ENCODE results near the gene TET1. TPM values are rescaled to one million over a fixed set of nuclear protein-coding genes. Genes with fewer than 3 reads are reported as not detected.

Gene TET1
- total RNA-seq, 6 donors from 2014 or later, result 0.55 to 2.0 (median 1.2) TPM

DNA sequence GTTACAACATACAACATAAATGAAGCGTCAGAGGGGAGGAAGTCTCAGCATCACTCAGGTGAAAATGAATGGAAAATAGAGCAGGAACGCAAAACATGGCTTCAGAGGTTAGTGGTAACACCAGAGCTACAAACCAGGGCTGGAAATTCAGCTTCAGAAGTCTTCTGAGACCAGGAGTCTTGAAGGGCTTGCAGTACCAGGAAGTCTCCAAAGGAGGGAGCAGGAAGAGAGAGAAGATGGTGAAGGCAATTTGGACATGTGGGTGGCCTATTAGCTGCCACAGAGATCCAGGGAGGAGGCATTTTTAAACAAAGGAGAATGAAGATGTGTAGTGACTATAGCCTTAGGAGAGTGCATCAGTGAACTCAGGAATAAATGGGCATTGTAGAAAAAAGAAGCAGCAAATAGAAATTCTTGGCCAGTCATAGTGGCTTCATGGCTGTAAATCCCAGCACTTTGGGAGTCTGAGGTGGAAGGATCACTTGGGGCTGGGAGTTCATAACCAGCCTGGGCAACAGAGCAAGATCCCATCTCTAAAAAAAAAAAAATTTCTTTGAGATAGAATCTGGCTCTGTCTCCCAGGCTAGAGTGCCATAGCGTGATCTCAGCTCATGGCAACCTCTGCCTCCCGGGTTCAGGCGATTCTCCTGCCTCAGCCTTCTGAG lies 9.3 kb upstream of the TET1 start:
- 79 to 81% methylated on average over 5 of the region's 5 CpGs for WGBS, 2 donors
- H3K36me3 ChIP-seq, result no peaks in the 10 kb centered on the region
- H3K4me1 ChIP-seq, result no peaks in the 10 kb centered on the region
- H3K9me3 ChIP-seq, result no peaks in the 10 kb centered on the region
- no peak overlapping the region for H3K27ac ChIP-seq
- no peaks in the 10 kb centered on the region for H3K27me3 ChIP-seq
- ATAC-seq (ENCODE audit: low FRiP score in 2 of 2) (peak; percentile 77 to 89), DNase-seq (peak in 1 of 2 donors; percentile 31)
- H3K4me3 ChIP-seq, result no peak overlapping the region
- TF ChIP-seq, protein P1, sequence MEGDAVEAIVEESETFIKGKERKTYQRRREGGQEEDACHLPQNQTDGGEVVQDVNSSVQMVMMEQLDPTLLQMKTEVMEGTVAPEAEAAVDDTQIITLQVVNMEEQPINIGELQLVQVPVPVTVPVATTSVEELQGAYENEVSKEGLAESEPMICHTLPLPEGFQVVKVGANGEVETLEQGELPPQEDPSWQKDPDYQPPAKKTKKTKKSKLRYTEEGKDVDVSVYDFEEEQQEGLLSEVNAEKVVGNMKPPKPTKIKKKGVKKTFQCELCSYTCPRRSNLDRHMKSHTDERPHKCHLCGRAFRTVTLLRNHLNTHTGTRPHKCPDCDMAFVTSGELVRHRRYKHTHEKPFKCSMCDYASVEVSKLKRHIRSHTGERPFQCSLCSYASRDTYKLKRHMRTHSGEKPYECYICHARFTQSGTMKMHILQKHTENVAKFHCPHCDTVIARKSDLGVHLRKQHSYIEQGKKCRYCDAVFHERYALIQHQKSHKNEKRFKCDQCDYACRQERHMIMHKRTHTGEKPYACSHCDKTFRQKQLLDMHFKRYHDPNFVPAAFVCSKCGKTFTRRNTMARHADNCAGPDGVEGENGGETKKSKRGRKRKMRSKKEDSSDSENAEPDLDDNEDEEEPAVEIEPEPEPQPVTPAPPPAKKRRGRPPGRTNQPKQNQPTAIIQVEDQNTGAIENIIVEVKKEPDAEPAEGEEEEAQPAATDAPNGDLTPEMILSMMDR (IDR thresholded peaks at IDR 0.05), result peak; percentile 47 to 74 (median 69)
- TF ChIP-seq POLR2AphosphoS5 (IDR thresholded peaks at IDR 0.05) (no peak), EP300 (IDR thresholded peaks at IDR 0.05) (no peak), POLR2A (IDR thresholded peaks at IDR 0.05) (no peak)

DNA sequence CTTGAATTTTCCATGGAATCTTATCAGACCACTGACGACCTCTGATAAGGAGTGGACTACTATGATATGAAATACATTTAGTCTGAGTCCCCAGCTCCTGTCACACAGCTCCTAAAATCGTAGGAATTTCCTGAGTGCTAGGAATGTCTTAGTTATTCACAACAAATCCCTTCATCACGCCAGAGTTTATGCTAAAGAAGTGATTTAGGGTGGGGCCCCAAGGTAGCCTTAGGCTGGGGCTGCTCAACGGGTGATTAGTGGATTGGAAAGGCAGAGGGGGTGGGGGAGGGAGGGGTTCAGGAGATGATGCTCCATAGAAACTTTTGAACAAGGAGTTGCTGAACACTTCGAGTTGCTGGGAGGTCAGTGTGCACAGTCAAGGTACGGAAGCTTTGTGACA lies 7.0 kb upstream of the TET1 start:
- H3K27ac ChIP-seq, result no peak overlapping the region
- H3K4me3 ChIP-seq, result no peak overlapping the region
- H3K27me3 ChIP-seq, result no peaks in the 10 kb centered on the region
- DNase-seq (no peak), ATAC-seq (ENCODE audit: low FRiP score in 2 of 2) (no peak)
- TF ChIP-seq EP300 (IDR thresholded peaks at IDR 0.05), result no peak
- TF ChIP-seq POLR2A (IDR thresholded peaks at IDR 0.05), result no peak
- no peak for TF ChIP-seq POLR2AphosphoS5 (IDR thresholded peaks at IDR 0.05)
- TF ChIP-seq, protein P1 (IDR thresholded peaks at IDR 0.05), result no peak
- no peaks in the 10 kb centered on the region for H3K9me3 ChIP-seq
- no peaks in the 10 kb centered on the region for H3K36me3 ChIP-seq
- WGBS, 2 donors, result 51 to 58% methylated on average over 6 of the region's 6 CpGs
- no peaks in the 10 kb centered on the region for H3K4me1 ChIP-seq

DNA sequence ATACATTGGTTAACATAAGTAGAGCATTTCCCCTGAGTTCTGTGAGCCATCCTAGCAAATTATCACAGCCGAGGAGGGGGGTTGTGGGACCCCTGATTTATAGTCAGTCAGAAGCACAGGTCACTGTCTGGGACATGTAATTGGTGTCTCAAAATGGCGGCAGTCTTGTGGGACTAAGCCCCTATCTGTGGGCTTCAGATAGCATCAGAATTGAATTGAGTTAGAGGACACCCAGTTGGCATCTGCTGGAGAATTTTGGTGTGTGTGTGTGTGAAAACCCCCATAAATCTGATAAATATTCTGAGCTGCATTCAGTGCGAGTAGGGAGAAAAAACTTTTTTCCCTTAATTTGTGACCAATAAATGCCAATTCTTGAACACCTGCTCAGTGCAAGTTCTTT lies 6.5 kb upstream of the TET1 start:
- 93 to 97% methylated on average over 2 to 3 of the region's 3 CpGs for WGBS, 2 donors
- Histone ChIP-seq H3K27ac (no peak overlapping the region), H3K36me3 (no peaks in the 10 kb centered on the region), H3K27me3 (no peaks in the 10 kb centered on the region), H3K9me3 (no peaks in the 10 kb centered on the region), H3K4me1 (no peaks in the 10 kb centered on the region), H3K4me3 (no peak overlapping the region)
- ATAC-seq (ENCODE audit: low FRiP score in 2 of 2) (no peak), DNase-seq (no peak)
- no peak for TF ChIP-seq EP300 (IDR thresholded peaks at IDR 0.05)
- TF ChIP-seq POLR2AphosphoS5 (IDR thresholded peaks at IDR 0.05), result no peak
- TF ChIP-seq POLR2A (IDR thresholded peaks at IDR 0.05), result no peak
- TF ChIP-seq, protein P1 (IDR thresholded peaks at IDR 0.05), result no peak

DNA sequence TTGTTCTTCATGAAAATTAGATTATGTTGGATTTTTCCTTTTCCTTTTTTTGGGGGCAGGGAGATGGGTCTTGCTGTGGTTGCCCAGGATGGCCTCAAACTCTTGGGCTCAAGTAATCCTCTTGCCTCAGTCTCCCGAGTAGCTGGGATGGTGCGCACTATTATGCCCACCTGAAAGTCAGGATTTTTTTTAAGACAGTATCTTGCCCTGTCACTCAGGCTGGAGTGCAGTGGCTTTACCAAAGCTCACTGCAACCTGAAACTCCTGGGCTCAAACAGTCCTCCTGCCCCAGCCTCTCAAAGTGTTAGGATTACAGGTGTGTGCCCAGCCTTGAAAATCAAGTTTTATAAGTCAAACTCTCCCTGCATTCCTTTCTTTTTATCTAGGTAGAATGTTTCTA lies 1.7 kb upstream of the TET1 start:
- Histone ChIP-seq H3K9me3 (no peaks in the 10 kb centered on the region), H3K4me3 (no peak overlapping the region), H3K36me3 (no peaks in the 10 kb centered on the region), H3K27me3 (peaks cover 0 to 14% (median 7%) of the 10 kb centered on the region in 4 donors), H3K27ac (no peak overlapping the region), H3K4me1 (peaks cover 8 to 29% (median 20%) of the 10 kb centered on the region in 4 donors)
- ATAC-seq (ENCODE audit: low FRiP score in 2 of 2) (no peak), DNase-seq (no peak)
- WGBS, 2 donors, result 98 to 100% methylated on average over 2 of the region's 2 CpGs
- TF ChIP-seq, protein P1 (IDR thresholded peaks at IDR 0.05), result no peak
- TF ChIP-seq POLR2AphosphoS5 (IDR thresholded peaks at IDR 0.05), result no peak
- TF ChIP-seq EP300 (IDR thresholded peaks at IDR 0.05), result no peak
- TF ChIP-seq POLR2A (IDR thresholded peaks at IDR 0.05), result no peak

DNA sequence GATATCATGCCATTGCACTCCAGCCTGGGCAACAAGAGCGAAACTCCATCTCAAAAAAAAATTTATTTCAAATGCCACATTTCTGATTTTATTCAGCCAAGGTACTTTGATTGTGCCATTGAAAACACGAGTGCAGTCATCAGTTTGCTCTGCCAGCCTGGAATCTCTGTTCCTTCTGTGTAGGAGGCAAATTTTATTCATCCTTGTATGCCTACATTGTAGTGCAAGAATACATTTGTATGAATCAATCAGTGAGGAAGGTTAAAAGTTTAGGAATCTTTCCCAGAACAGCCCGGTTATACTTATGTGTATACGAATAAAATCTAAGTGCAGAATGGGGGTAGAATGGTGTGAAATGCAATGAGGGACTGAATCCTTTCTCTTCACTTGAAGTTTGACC lies 886 bp upstream of the TET1 start:
- peaks cover 8 to 29% (median 20%) of the 10 kb centered on the region in 4 donors for H3K4me1 ChIP-seq
- no peaks in the 10 kb centered on the region for H3K9me3 ChIP-seq
- DNase-seq (no peak), ATAC-seq (ENCODE audit: low FRiP score in 2 of 2) (no peak)
- H3K27me3 ChIP-seq, result peaks cover 0 to 14% (median 7%) of the 10 kb centered on the region in 4 donors
- H3K27ac ChIP-seq, result no peak overlapping the region
- WGBS, 2 donors, result 64 to 81% methylated on average over 3 to 4 of the region's 4 CpGs
- no peak overlapping the region for H3K4me3 ChIP-seq
- H3K36me3 ChIP-seq, result no peaks in the 10 kb centered on the region
- TF ChIP-seq, protein P1 (IDR thresholded peaks at IDR 0.05), result no peak
- no peak for TF ChIP-seq EP300 (IDR thresholded peaks at IDR 0.05)
- TF ChIP-seq POLR2AphosphoS5 (IDR thresholded peaks at IDR 0.05), result no peak
- no peak for TF ChIP-seq POLR2A (IDR thresholded peaks at IDR 0.05)
